A673 (cell line): ENCODE results near the gene DOCK1. TPM values are rescaled to one million over a fixed set of nuclear protein-coding genes. Genes with fewer than 3 reads are reported as not detected.

ENCODE experiments used
- BruUV-seq: library from RNA; stranded (reverse); fragments of 400-500 nt; replicated peaks from 2 replicates; lab custom pipeline; 2021; lab: Mats Ljungman, UMichigan
- CTCF ChIA-PET: fragments of 300-600 bp; sonication (Branson Sonifier 250); formaldehyde crosslinking; loops from one replicate; lab custom pipeline; 2022; ENCODE audit warnings: antibody characterized with exemption; lab: Charles Lee
- POLR2A ChIA-PET: fragments of 300-600 bp; sonication (Branson Sonifier 250); formaldehyde crosslinking; loops from one replicate; lab custom pipeline; 2022; ENCODE audit warnings: antibody characterized with exemption; ENCODE audit not compliant: low non-redundant PET; lab: Charles Lee
- DNase-seq: peaks from one replicate; pipeline ENCODE4 v3.0.0-alpha.2; 2015; ENCODE audit warnings: low spot score
- H3K27ac ChIP-seq: fragments of 200-600 bp; sonication (generic); 2 replicates; pipeline ENCODE4 v1.5.1; 2016; ENCODE audit warnings: mixed run types, low read depth, mild to moderate bottlenecking, mixed read lengths, antibody characterized with exemption, low read length; ENCODE audit not compliant: poor library complexity, severe bottlenecking
- H3K27me3 ChIP-seq: fragments of 200-600 bp; sonication (generic); replicated peaks from 2 replicates; pipeline ENCODE4 v1.6.1; 2017; ENCODE audit warnings: mixed run types, low read depth, mild to moderate bottlenecking, mixed read lengths, antibody characterized with exemption, low read length; ENCODE audit not compliant: insufficient read depth, poor library complexity
- H3K36me3 ChIP-seq: fragments of 200-600 bp; sonication (generic); 2 replicates; pipeline ENCODE4 v1.6.1; 2016; ENCODE audit warnings: mixed run types, mild to moderate bottlenecking, mixed read lengths, antibody characterized with exemption, low read length; ENCODE audit not compliant: insufficient read depth, poor library complexity, severe bottlenecking
- H3K4me1 ChIP-seq: fragments of 200-600 bp; sonication (generic); 2 replicates; pipeline ENCODE4 v1.6.1; 2017; ENCODE audit warnings: mixed run types, mild to moderate bottlenecking, mixed read lengths, antibody characterized with exemption, low read length; ENCODE audit not compliant: insufficient read depth, poor library complexity, severe bottlenecking
- H3K4me3 ChIP-seq: fragments of 200-600 bp; sonication (generic); 2 replicates; pipeline ENCODE4 v1.5.1; 2016; ENCODE audit warnings: low read depth, mixed run types, mild to moderate bottlenecking, mixed read lengths, low read length; ENCODE audit not compliant: poor library complexity, severe bottlenecking
- H3K9me3 ChIP-seq: fragments of 200-600 bp; sonication (generic); 2 replicates; pipeline ENCODE4 v1.6.1; 2016; ENCODE audit warnings: mixed run types, low read depth, mild to moderate bottlenecking, mixed read lengths, antibody characterized with exemption, low read length; ENCODE audit not compliant: poor library complexity, severe bottlenecking
- CTCF ChIP-seq: fragments of 300-800, 200-600 bp; sonication (generic); conservative IDR thresholded peaks from 2 replicates; pipeline ENCODE4 v1.5.1; 2017; ENCODE audit warnings: low read depth, mild to moderate bottlenecking, antibody characterized with exemption, low read length, moderate library complexity, mixed read lengths
- EZH2 ChIP-seq: fragments of 200-600 bp; sonication (generic); IDR thresholded peaks from 2 replicates; pipeline ENCODE4 v1.6.1; 2017; ENCODE audit warnings: borderline replicate concordance, low read depth, mild to moderate bottlenecking, mixed read lengths, antibody characterized with exemption, low read length; ENCODE audit not compliant: poor library complexity, severe bottlenecking
- intact Hi-C: fragments of 100-400 bp; cut with micrococcal nuclease; formaldehyde crosslinking; loops from one replicate; pipeline ENCODE4 v1.10.0; 2022; ENCODE audit not compliant: unreplicated experiment
- total RNA-seq: library from RNA; stranded (reverse); gene quantifications from 2 replicates; pipeline ENCODE4 v1.2.3, GENCODE V29; 2021

The DOCK1 gene
- total RNA-seq, 1 experiment from 2014 or later, result 30.7 TPM

GRCh38 chr10:127015373-127015772 lies 110.1 kb downstream of the DOCK1 start:
- Histone ChIP-seq H3K27ac (no peak overlapping the region), H3K27me3 (no peaks in the 10 kb centered on the region), H3K4me1 (no peaks in the 10 kb centered on the region), H3K36me3 (no peaks in the 10 kb centered on the region), H3K4me3 (no peak overlapping the region), H3K9me3 (no peaks in the 10 kb centered on the region)
- POLR2A ChIA-PET, result no interaction called here
- DNase-seq, result no peak
- no TSS peak for BruUV-seq
- intact Hi-C loops, result no loop called here
- CTCF ChIA-PET, result no interaction called here
- TF ChIP-seq CTCF (no peak), EZH2 (no peak)

- no peak for DNase-seq
- ChIA-PET CTCF (no interaction called here), POLR2A (no interaction called here)
- TF ChIP-seq CTCF (no peak), EZH2 (no peak)
- Histone ChIP-seq H3K9me3 (no peaks in the 10 kb centered on the region), H3K36me3 (no peaks in the 10 kb centered on the region), H3K27ac (no peak overlapping the region), H3K4me1 (no peaks in the 10 kb centered on the region), H3K4me3 (no peak overlapping the region), H3K27me3 (no peaks in the 10 kb centered on the region)
- intact Hi-C loops, result no loop called here
- BruUV-seq, result no TSS peak
Measured at GRCh38 chr10:127016331-127016730, 111.1 kb downstream of the DOCK1 start.

- BruUV-seq, result no TSS peak
- Histone ChIP-seq H3K9me3 (no peaks in the 10 kb centered on the region), H3K27ac (no peak overlapping the region), H3K4me1 (no peaks in the 10 kb centered on the region), H3K4me3 (no peak overlapping the region), H3K27me3 (no peaks in the 10 kb centered on the region), H3K36me3 (no peaks in the 10 kb centered on the region)
- intact Hi-C loops, result no loop called here
- TF ChIP-seq CTCF, result no peak
- no peak for TF ChIP-seq EZH2
- no peak for DNase-seq
- ChIA-PET CTCF (no interaction called here), POLR2A (interaction anchor here (0.5 kb wide), 1 partner anchor 374 kb away, joined by 4 read pairs; no protein-coding TSS in a partner anchor)
Measured at GRCh38 chr10:127017541-127018297, 112.5 kb downstream of the DOCK1 start.
